Measurements from ENCODE around the gene MDM1.

The MDM1 gene

GRCh38 chr12:68292151-68292943, 39.8 kb downstream of the MDM1 start:
- no peak overlapping the region for H3K27ac ChIP-seq (ENCODE audit: low read depth, low read length)
- H3K36me3 ChIP-seq (ENCODE audit: insufficient read depth, low read length), result no peaks in the 10 kb centered on the region
- no peaks in the 10 kb centered on the region for H3K4me1 ChIP-seq (ENCODE audit: control insufficient read depth, insufficient read depth, low read length, unreplicated experiment)
- H3K4me3 ChIP-seq (ENCODE audit: low read depth, low read length), result no peak overlapping the region
- H3K27me3 ChIP-seq (ENCODE audit: insufficient read depth, low read length), result no peaks in the 10 kb centered on the region
- H3K79me2 ChIP-seq (ENCODE audit: control insufficient read depth, insufficient read depth, low read length, unreplicated experiment), result no peaks in the 10 kb centered on the region
- no peak overlapping the region for H2AFZ ChIP-seq (ENCODE audit: low read length, unreplicated experiment)

GRCh38 chr12:68291396-68292036, 40.6 kb downstream of the MDM1 start:
- Histone ChIP-seq H3K79me2 (ENCODE audit: control insufficient read depth, insufficient read depth, low read length, unreplicated experiment) (no peaks in the 10 kb centered on the region), H3K4me3 (ENCODE audit: low read depth, low read length) (no peak overlapping the region), H2AFZ (ENCODE audit: low read length, unreplicated experiment) (no peak overlapping the region), H3K4me1 (ENCODE audit: control insufficient read depth, insufficient read depth, low read length, unreplicated experiment) (no peaks in the 10 kb centered on the region), H3K36me3 (ENCODE audit: insufficient read depth, low read length) (no peaks in the 10 kb centered on the region), H3K27me3 (ENCODE audit: insufficient read depth, low read length) (no peaks in the 10 kb centered on the region), H3K27ac (ENCODE audit: low read depth, low read length) (no peak overlapping the region)

GRCh38 chr12:68290126-68290525, 42.0 kb downstream of the MDM1 start:
- H3K79me2 ChIP-seq (ENCODE audit: control insufficient read depth, insufficient read depth, low read length, unreplicated experiment), result no peaks in the 10 kb centered on the region
- no peak overlapping the region for H3K27ac ChIP-seq (ENCODE audit: low read depth, low read length)
- no peaks in the 10 kb centered on the region for H3K4me1 ChIP-seq (ENCODE audit: control insufficient read depth, insufficient read depth, low read length, unreplicated experiment)
- no peak overlapping the region for H3K4me3 ChIP-seq (ENCODE audit: low read depth, low read length)
- no peak overlapping the region for H2AFZ ChIP-seq (ENCODE audit: low read length, unreplicated experiment)
- no peaks in the 10 kb centered on the region for H3K27me3 ChIP-seq (ENCODE audit: insufficient read depth, low read length)
- no peaks in the 10 kb centered on the region for H3K36me3 ChIP-seq (ENCODE audit: insufficient read depth, low read length)

GRCh38 chr12:68287106-68287505, 45.1 kb downstream of the MDM1 start:
- H3K36me3 ChIP-seq (ENCODE audit: insufficient read depth, low read length), result no peaks in the 10 kb centered on the region
- no peak overlapping the region for H2AFZ ChIP-seq (ENCODE audit: low read length, unreplicated experiment)
- H3K27ac ChIP-seq (ENCODE audit: low read depth, low read length), result no peak overlapping the region
- H3K4me1 ChIP-seq (ENCODE audit: control insufficient read depth, insufficient read depth, low read length, unreplicated experiment), result no peaks in the 10 kb centered on the region
- no peaks in the 10 kb centered on the region for H3K27me3 ChIP-seq (ENCODE audit: insufficient read depth, low read length)
- no peaks in the 10 kb centered on the region for H3K79me2 ChIP-seq (ENCODE audit: control insufficient read depth, insufficient read depth, low read length, unreplicated experiment)
- H3K4me3 ChIP-seq (ENCODE audit: low read depth, low read length), result no peak overlapping the region

DNA sequence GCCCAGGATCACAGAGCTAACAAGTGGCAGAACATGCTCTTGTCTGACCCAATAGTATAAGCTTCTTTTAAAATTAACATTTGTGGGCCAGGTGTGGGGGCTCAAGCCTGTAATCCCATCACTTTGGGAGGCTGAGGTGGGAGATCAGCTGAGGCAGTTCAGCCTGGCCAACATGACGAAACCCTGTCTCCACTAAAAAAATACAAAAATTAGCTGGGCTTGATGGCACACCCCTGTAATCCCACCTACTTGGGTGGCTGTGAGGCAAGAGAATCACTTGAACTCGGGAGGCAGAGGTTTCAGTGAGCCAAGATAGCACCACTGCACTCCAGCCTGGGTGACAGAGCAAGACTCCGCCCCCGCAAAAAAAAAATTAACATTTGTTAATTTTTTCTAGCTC, 45.8 kb downstream of the MDM1 start:
- Histone ChIP-seq H2AFZ (ENCODE audit: low read length, unreplicated experiment) (no peak overlapping the region), H3K79me2 (ENCODE audit: control insufficient read depth, insufficient read depth, low read length, unreplicated experiment) (no peaks in the 10 kb centered on the region), H3K4me1 (ENCODE audit: control insufficient read depth, insufficient read depth, low read length, unreplicated experiment) (no peaks in the 10 kb centered on the region), H3K4me3 (ENCODE audit: low read depth, low read length) (no peak overlapping the region), H3K27ac (ENCODE audit: low read depth, low read length) (no peak overlapping the region), H3K36me3 (ENCODE audit: insufficient read depth, low read length) (no peaks in the 10 kb centered on the region), H3K27me3 (ENCODE audit: insufficient read depth, low read length) (no peaks in the 10 kb centered on the region)

GRCh38 chr12:68285541-68285940, 46.6 kb downstream of the MDM1 start:
- no peaks in the 10 kb centered on the region for H3K4me1 ChIP-seq (ENCODE audit: control insufficient read depth, insufficient read depth, low read length, unreplicated experiment)
- no peak overlapping the region for H3K27ac ChIP-seq (ENCODE audit: low read depth, low read length)
- no peak overlapping the region for H2AFZ ChIP-seq (ENCODE audit: low read length, unreplicated experiment)

GRCh38 chr12:68281322-68282077, 50.7 kb downstream of the MDM1 start:
- no peak overlapping the region for H2AFZ ChIP-seq (ENCODE audit: low read length, unreplicated experiment)
- H3K27me3 ChIP-seq (ENCODE audit: insufficient read depth, low read length), result no peaks in the 10 kb centered on the region
- H3K27ac ChIP-seq (ENCODE audit: low read depth, low read length), result no peak overlapping the region
- H3K79me2 ChIP-seq (ENCODE audit: control insufficient read depth, insufficient read depth, low read length, unreplicated experiment), result no peaks in the 10 kb centered on the region
- no peaks in the 10 kb centered on the region for H3K36me3 ChIP-seq (ENCODE audit: insufficient read depth, low read length)
- peaks cover 6% of the 10 kb centered on the region for H3K4me1 ChIP-seq (ENCODE audit: control insufficient read depth, insufficient read depth, low read length, unreplicated experiment)
- no peak overlapping the region for H3K4me3 ChIP-seq (ENCODE audit: low read depth, low read length)

More at GRCh38 chr12:68285541-68285940, 46.6 kb downstream of the MDM1 start:
- Histone ChIP-seq H3K79me2 (ENCODE audit: control insufficient read depth, insufficient read depth, low read length, unreplicated experiment) (no peaks in the 10 kb centered on the region), H3K4me3 (ENCODE audit: low read depth, low read length) (no peak overlapping the region), H3K36me3 (ENCODE audit: insufficient read depth, low read length) (no peaks in the 10 kb centered on the region), H3K27me3 (ENCODE audit: insufficient read depth, low read length) (no peaks in the 10 kb centered on the region)

DNA sequence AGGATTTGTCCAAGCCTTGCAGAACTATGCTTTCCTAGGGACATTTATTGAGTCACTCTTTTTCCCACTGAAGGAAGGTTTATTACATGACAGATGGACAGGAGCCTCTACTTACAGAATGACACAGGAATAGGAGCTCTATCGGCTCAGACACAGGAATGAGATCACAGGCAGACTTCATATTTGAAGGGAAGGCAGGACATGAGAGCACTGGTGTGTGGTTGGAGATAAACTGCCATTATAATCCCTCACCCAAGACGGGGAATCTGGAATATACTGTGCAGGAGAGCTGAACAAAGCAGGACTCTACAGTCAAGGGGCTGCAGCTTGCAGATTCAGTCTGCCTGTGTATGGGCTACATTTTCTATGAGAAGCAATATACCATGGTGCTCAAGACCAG, 51.9 kb downstream of the MDM1 start:
- Histone ChIP-seq H3K79me2 (ENCODE audit: control insufficient read depth, insufficient read depth, low read length, unreplicated experiment) (no peaks in the 10 kb centered on the region), H3K4me1 (ENCODE audit: control insufficient read depth, insufficient read depth, low read length, unreplicated experiment) (peaks cover 6% of the 10 kb centered on the region), H3K4me3 (ENCODE audit: low read depth, low read length) (no peak overlapping the region), H3K27me3 (ENCODE audit: insufficient read depth, low read length) (no peaks in the 10 kb centered on the region), H3K27ac (ENCODE audit: low read depth, low read length) (no peak overlapping the region), H2AFZ (ENCODE audit: low read length, unreplicated experiment) (no peak overlapping the region), H3K36me3 (ENCODE audit: insufficient read depth, low read length) (no peaks in the 10 kb centered on the region)

DNA sequence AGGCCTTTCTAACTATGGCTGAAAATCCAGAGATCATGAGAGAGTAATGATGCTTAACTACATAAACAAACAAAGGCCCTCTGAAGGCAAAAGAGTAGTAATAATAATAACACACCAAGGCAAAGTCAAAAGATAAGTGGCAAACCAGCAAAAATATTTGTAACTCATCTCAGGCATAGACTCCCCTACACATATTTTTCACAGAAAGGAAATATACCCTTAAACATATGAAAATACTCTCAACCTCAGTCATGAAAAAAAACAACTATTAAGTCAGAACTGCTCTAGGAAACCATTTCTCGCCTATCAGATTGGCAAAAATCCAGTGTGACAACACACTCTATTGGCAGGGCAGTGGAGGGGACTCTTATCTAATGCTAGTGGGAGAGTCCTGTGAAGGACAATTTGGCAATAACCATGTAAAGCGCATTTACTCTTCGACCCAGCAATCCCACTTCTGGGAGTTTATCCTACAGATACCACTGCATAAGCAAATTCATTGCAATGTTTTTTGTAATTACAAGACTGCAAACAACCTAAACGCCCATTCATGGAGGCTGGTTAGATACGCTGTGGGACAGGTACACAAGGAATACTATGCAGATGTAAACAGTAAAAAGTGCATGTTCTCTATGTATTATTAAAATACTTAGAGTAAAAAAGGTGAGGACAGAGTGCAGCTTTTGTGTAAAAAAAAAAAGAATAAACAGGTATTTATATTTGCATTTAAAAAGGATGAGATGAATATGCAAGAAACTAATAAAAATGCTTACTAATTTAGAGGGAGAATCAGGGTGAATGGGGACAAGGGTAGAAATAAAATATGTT, 52.7 kb downstream of the MDM1 start:
- Histone ChIP-seq H2AFZ (ENCODE audit: low read length, unreplicated experiment) (no peak overlapping the region), H3K36me3 (ENCODE audit: insufficient read depth, low read length) (no peaks in the 10 kb centered on the region), H3K79me2 (ENCODE audit: control insufficient read depth, insufficient read depth, low read length, unreplicated experiment) (no peaks in the 10 kb centered on the region), H3K4me1 (ENCODE audit: control insufficient read depth, insufficient read depth, low read length, unreplicated experiment) (peaks cover 6% of the 10 kb centered on the region), H3K27me3 (ENCODE audit: insufficient read depth, low read length) (no peaks in the 10 kb centered on the region), H3K27ac (ENCODE audit: low read depth, low read length) (no peak overlapping the region), H3K4me3 (ENCODE audit: low read depth, low read length) (no peak overlapping the region)

- no peaks in the 10 kb centered on the region for H3K79me2 ChIP-seq (ENCODE audit: control insufficient read depth, insufficient read depth, low read length, unreplicated experiment)
- H3K36me3 ChIP-seq (ENCODE audit: insufficient read depth, low read length), result no peaks in the 10 kb centered on the region
- H3K4me3 ChIP-seq (ENCODE audit: low read depth, low read length), result no peak overlapping the region
- no peak overlapping the region for H3K27ac ChIP-seq (ENCODE audit: low read depth, low read length)
- peaks cover 6% of the 10 kb centered on the region for H3K4me1 ChIP-seq (ENCODE audit: control insufficient read depth, insufficient read depth, low read length, unreplicated experiment)
- H3K27me3 ChIP-seq (ENCODE audit: insufficient read depth, low read length), result no peaks in the 10 kb centered on the region
- no peak overlapping the region for H2AFZ ChIP-seq (ENCODE audit: low read length, unreplicated experiment)
These were observed 55.7 kb downstream of the MDM1 start for GRCh38 chr12:68276402-68276930.
